Peyer's patch (tissue), 4 donors: Measurements from ENCODE around the gene TMCC1. TPM values are rescaled to one million over a fixed set of nuclear protein-coding genes. Genes with fewer than 3 reads are reported as not detected.
A peak's percentile ranks its signal among the peaks of the same experiment; 100 is the strongest.
"Not testable (repeated sequence)": the region's sequence is repeated elsewhere in the genome, so short reads cannot be mapped to it uniquely, and the experiment has no call there.

ENCODE experiments used
- DNase-seq, 3 donors: peaks; one replicate each; pipeline ENCODE4 v3.0.0-alpha.2; 2017 to 2019
- H3K27ac ChIP-seq, 4 donors: fragments of 200-600 bp; sonication (generic); one replicate each; pipeline ENCODE4 v1.5.1; 2016 to 2019
- H3K27me3 ChIP-seq, 2 donors: fragments of 200-600 bp; sonication (generic); one replicate each; pipeline ENCODE4 v1.5.1; 2019
- H3K36me3 ChIP-seq, 3 donors: fragments of 200-600 bp; sonication (generic); one replicate each; pipeline ENCODE4 v1.5.1; 2016 to 2019
- H3K4me1 ChIP-seq, 4 donors: fragments of 200-600 bp; sonication (generic); one replicate each; pipeline ENCODE4 v1.5.1; 2016 to 2019
- H3K4me3 ChIP-seq, 4 donors: fragments of 200-600 bp; sonication (generic); 1 replicate in 3 of 4; 2 replicates in 1 of 4; pipeline ENCODE4 v1.5.1; 2016 to 2019; ENCODE audit warnings: mild to moderate bottlenecking in 1 of 4
- H3K9me3 ChIP-seq, 4 donors: fragments of 200-600 bp; sonication (generic); one replicate each; pipeline ENCODE4 v1.5.1; 2016 to 2019; ENCODE audit warnings: mild to moderate bottlenecking in 1 of 4
- POLR2A ChIP-seq, 2 donors: fragments of 450-650 bp; IDR thresholded peaks; one replicate each; pipeline ENCODE4 v1.5.1; 2017; ENCODE audit warnings: antibody characterized with exemption in 2 of 2, mild to moderate bottlenecking in 2 of 2, moderate library complexity in 2 of 2
- total RNA-seq, 4 donors: library from RNA; depleted of rRNA; stranded (reverse); fragments of >200 nt; gene quantifications; one replicate each; pipeline ENCODE4 v1.1.0, GENCODE V29; 2016
- TF ChIP-seq, protein P1 (sequence below), 6 experiments: fragments of 450-650 bp in 4 of 6; fragments of 200-600 bp in 2 of 6; sonication (generic) in 1 of 6; IDR thresholded peaks; one replicate each; pipeline ENCODE4 v1.5.1; 2017 to 2019; ENCODE audit warnings: antibody characterized with exemption in 6 of 6, mild to moderate bottlenecking in 3 of 6, moderate library complexity in 1 of 6

Gene TMCC1
- total RNA-seq, 4 donors from 2014 or later = 12.9 to 33.1 (median 23.7) TPM

DNA sequence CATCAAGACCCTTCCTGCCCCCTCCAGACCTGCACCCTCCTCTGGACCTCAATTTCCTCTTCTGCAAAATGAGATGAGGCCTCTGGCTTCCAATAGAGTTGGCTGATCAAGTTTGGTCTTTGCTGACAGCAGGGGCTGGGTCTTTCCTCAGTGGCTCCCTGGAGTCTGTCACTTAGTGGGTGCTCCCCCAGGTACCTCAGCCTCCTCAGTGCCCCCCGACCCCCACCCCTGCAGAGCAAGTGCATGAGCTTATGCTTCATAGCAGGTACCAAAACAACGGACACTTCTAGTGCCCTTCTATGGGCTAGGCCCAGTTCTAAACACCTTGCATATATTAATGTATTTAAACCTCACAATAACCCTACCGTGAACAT is 280.2 kb downstream of the TMCC1 start:
- H3K27ac ChIP-seq = peak overlapping the region in 1 of 4 donors; percentile 19
- no peaks in the 10 kb centered on the region for H3K36me3 ChIP-seq
- peaks cover 0 to 23% (median 2%) of the 10 kb centered on the region in 4 donors for H3K4me1 ChIP-seq
- no peaks in the 10 kb centered on the region for H3K27me3 ChIP-seq
- no peak for TF ChIP-seq POLR2A (IDR thresholded peaks at IDR 0.05)
- TF ChIP-seq, protein P1, sequence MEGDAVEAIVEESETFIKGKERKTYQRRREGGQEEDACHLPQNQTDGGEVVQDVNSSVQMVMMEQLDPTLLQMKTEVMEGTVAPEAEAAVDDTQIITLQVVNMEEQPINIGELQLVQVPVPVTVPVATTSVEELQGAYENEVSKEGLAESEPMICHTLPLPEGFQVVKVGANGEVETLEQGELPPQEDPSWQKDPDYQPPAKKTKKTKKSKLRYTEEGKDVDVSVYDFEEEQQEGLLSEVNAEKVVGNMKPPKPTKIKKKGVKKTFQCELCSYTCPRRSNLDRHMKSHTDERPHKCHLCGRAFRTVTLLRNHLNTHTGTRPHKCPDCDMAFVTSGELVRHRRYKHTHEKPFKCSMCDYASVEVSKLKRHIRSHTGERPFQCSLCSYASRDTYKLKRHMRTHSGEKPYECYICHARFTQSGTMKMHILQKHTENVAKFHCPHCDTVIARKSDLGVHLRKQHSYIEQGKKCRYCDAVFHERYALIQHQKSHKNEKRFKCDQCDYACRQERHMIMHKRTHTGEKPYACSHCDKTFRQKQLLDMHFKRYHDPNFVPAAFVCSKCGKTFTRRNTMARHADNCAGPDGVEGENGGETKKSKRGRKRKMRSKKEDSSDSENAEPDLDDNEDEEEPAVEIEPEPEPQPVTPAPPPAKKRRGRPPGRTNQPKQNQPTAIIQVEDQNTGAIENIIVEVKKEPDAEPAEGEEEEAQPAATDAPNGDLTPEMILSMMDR (IDR thresholded peaks at IDR 0.05) = no peak
- no peak overlapping the region for H3K4me3 ChIP-seq
- no peak for DNase-seq
- H3K9me3 ChIP-seq = no peaks in the 10 kb centered on the region

DNA sequence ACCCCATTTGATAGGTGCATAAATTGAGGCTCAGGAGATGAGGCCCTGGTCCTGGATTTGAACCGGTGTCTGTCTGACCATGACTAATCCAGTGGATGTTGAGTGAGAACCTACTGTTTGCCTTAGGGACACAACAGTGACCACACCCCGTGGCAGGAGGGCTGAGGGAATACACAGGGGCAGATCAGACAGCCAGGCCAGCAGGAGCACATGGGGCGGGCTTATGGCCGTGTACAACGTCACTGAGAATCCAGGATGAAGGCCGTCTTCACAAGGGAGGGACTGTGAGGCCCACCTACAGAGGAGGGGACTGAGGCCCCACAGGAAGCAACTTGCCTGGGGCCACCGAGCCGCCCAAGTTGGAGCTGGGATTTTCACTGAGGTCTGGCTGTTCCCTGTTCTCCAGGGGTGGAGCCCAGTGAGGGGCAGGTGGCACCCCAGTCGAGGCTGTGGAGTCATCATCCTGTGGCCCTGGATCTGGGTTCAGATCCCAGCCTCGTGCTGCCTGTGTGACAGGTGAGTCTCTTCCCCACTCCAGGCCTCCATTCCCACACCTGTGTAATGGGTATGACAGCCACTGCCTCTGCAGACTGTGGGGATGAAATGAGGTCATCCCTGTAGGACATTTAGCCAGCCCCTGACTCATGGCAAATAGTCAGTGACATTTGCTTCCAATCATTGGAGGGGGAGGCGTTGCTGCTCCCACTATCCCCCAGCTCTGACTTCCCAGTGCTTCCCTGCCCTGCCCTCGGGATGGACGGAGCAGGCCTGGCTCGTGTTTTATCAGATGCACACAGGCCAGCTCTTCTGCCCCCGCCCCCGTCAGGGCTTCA is 280.8 kb downstream of the TMCC1 start:
- DNase-seq = no peak

DNA sequence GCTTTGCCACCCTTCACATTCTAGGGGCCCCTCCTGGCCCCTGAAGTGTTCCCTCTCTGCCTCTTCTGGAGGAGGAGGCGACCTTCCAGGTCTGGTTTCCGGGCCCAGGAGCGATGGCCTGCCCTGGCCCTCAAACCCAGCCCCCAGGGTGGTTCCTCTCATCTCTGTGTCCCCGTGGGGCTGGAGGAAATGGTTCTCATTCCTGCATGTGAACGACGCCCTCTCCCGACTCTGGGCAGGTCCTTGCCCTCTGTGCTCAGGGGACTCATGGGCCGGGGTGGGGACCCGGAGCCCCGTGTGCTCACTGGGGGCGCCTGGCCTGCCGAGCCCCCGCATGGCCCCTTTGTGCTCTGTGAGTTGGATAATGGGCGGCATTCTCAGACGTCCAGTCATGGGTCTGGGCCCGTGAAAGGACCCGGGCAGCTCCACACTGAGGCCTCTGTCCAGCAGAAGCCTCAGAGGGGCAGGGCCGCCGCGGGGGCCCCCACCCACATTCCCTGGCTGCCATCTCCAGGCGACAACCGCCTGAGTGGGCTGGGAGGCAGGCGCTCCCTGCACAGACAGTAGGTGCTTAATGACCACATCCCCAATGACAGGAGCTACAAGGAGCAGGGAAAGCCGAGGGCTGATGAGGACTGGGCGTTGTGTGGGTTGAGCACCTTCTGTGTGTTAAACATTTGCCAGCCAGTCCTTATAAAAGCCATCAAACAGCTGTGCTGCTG is 281.5 kb downstream of the TMCC1 start:
- H3K4me1 ChIP-seq = peaks cover 0 to 37% (median 8%) of the 10 kb centered on the region in 4 donors
- no peak for DNase-seq
- no peaks in the 10 kb centered on the region for H3K9me3 ChIP-seq
- H3K27me3 ChIP-seq = no peaks in the 10 kb centered on the region
- peak overlapping the region in 3 of 4 donors; percentile 10 to 39 (median 10) for H3K27ac ChIP-seq
- no peaks in the 10 kb centered on the region for H3K36me3 ChIP-seq
- no peak for TF ChIP-seq POLR2A (IDR thresholded peaks at IDR 0.05)
- H3K4me3 ChIP-seq = no peak overlapping the region

More for the DNA sequence above, 280.8 kb downstream of the TMCC1 start:
- Histone ChIP-seq H3K4me3 (no peak overlapping the region), H3K27ac (peak overlapping the region in 2 of 4 donors; percentile 19 to 39), H3K36me3 (no peaks in the 10 kb centered on the region), H3K9me3 (no peaks in the 10 kb centered on the region), H3K27me3 (no peaks in the 10 kb centered on the region), H3K4me1 (peaks cover 0 to 29% (median 3%) of the 10 kb centered on the region in 4 donors)
- TF ChIP-seq POLR2A (IDR thresholded peaks at IDR 0.05) = no peak
- TF ChIP-seq, protein P1 (IDR thresholded peaks at IDR 0.05) = no peak

DNA sequence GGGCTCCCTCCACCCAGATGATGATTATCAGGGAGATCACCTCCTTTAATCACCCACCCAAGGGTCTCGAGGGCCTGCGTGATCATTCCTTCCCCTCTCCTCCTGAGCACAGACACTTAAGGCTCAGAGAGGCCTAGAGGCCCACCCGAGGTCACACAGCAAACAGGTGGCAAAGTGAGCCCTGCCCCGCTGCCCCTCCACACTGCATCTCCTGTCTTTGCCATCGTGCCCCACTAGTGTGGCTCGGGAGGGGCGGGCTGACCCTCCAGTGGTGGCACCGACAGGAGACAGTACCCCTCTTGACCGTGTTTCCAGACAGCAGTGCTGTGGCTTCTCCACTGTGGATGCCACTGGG is 282.1 kb downstream of the TMCC1 start:
- Histone ChIP-seq H3K27me3 (no peaks in the 10 kb centered on the region), H3K4me1 (peaks cover 0 to 38% (median 9%) of the 10 kb centered on the region in 4 donors), H3K36me3 (no peaks in the 10 kb centered on the region), H3K27ac (peak overlapping the region in 2 of 4 donors; percentile 10), H3K9me3 (no peaks in the 10 kb centered on the region), H3K4me3 (no peak overlapping the region)
- no peak for DNase-seq
- TF ChIP-seq POLR2A (IDR thresholded peaks at IDR 0.05) = no peak
- TF ChIP-seq, protein P1 (IDR thresholded peaks at IDR 0.05) = no peak

DNA sequence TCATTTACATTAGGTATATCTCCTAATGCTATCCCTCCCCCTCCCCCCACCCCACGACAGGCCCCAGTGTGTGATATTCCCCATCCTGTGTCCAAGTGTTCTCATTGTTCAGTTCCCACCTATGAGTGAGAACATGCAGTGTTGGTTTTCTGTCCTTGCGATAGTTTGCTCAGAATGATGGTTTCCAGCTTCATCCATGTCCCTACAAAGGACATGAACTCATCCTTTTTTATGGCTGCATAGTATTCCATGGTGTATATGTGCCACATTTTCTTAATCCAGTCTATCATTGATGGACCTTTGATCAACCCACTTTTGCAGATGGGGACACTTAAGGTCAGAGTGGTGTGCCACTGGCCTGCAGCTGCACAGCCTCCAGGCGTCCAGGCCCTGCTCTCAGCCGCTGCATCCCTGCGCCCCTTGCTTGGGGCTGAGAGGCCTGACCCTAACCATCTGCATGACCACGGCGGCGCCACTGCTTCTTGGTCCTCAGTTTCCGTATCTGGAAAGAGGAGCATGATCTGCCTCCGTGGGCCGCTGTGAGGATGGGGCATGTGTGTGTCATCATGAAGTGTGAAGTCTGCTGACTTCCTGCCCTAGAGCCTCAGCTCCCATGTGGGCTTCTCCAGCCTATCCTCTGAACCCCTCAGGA is 282.6 kb downstream of the TMCC1 start:
- H3K36me3 ChIP-seq, H3K4me3 ChIP-seq, H3K9me3 ChIP-seq, H3K27ac ChIP-seq, H3K27me3 ChIP-seq, DNase-seq: not testable (repeated sequence)
- peaks cover 0 to 42% (median 11%) of the 10 kb centered on the region in 4 donors for H3K4me1 ChIP-seq

DNA sequence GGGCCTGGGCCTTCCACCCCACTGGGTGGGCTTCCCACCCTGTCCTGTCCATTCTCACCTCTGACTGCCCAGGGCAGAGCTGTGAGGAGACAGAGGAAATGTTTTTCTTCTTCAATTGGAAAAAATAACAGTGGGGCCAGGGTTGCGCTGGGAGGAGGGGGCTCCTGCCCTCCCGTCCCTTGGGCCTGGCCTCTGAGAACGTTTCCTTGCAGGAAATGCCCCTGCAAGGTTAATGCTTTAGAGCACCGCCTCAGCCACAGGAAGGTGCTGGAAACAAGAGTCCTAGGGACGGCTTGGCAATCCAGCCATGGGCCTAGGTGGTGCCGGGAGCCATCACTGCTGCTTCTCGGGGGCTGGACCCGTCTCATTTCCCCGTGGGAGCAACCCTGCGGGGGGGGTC is 283.2 kb downstream of the TMCC1 start:
- H3K27me3 ChIP-seq = peaks cover 0 to 6% of the 10 kb centered on the region in 2 donors
- no peaks in the 10 kb centered on the region for H3K9me3 ChIP-seq
- DNase-seq = no peak
- H3K4me3 ChIP-seq = no peak overlapping the region
- H3K36me3 ChIP-seq = no peaks in the 10 kb centered on the region
- H3K4me1 ChIP-seq = peaks cover 0 to 48% (median 15%) of the 10 kb centered on the region in 4 donors
- TF ChIP-seq, protein P1 (IDR thresholded peaks at IDR 0.05) = no peak
- no peak for TF ChIP-seq POLR2A (IDR thresholded peaks at IDR 0.05)
- H3K27ac ChIP-seq = no peak overlapping the region
